ENCODE results near the gene AP1G2. TPM values are rescaled to one million over a fixed set of nuclear protein-coding genes. Genes with fewer than 3 reads are reported as not detected.

The AP1G2 gene
- total and polyA plus RNA-seq, 2 of the 13 experiments (the other 11 are each of a cell fraction or from before 2014, with no cell fraction given) = 96.9 to 611 TPM

DNA sequence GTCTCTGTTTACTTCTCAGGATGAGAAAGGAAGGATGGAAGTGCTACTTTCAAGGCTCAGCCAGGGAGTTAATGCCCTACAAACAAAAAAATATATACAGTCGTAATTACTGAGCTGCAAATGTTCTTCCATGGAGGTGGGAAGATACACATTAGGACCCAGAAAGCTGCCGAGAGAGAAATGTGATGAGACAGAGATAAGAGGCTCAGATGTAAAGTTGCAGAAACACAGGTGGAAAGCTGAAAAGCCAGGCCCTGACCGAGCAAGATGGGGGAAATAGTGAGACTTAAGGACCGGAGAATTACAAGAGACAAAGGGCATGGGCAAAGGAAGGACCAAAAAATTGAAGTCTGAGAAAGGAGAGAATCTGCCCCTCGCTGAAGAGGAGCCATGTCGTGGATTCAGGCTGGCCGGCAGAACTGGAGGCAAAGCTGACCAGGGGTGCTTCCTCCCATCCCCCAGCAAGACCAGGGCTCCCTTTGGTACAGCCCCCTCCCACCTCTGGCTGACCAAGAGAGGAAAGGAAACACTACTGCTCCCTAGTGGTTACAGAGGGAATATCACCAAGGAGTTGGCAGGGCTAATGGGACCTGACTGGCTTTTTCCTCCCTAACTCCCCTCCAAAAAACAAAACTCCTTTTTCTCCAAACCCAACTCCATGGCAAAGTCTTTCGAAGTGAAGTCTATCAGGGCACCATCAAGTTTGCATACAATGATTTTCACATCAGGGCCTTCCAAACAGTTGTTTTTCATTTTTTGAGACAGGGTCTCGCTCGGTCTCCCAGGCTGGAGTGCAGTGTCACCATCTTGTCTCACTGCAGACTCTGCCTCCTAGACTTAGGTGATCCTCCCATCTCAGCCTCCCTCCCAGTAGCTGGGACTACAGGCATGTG is 28.1 kb downstream of the AP1G2 start (continued):
- TF ChIP-seq, protein P1, sequence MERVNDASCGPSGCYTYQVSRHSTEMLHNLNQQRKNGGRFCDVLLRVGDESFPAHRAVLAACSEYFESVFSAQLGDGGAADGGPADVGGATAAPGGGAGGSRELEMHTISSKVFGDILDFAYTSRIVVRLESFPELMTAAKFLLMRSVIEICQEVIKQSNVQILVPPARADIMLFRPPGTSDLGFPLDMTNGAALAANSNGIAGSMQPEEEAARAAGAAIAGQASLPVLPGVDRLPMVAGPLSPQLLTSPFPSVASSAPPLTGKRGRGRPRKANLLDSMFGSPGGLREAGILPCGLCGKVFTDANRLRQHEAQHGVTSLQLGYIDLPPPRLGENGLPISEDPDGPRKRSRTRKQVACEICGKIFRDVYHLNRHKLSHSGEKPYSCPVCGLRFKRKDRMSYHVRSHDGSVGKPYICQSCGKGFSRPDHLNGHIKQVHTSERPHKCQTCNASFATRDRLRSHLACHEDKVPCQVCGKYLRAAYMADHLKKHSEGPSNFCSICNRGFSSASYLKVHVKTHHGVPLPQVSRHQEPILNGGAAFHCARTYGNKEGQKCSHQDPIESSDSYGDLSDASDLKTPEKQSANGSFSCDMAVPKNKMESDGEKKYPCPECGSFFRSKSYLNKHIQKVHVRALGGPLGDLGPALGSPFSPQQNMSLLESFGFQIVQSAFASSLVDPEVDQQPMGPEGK (CRISPR knock-in tag; IDR thresholded peaks at IDR 0.05) = peak; percentile 77
- TF ChIP-seq FOXO1 (CRISPR knock-in tag; IDR thresholded peaks at IDR 0.05) (no peak), ZNF891 (CRISPR knock-in tag; IDR thresholded peaks at IDR 0.05) (0 out of 2 replicates have a peak, but pooled peaks have one; percentile 5), ZNF792 (CRISPR knock-in tag; IDR thresholded peaks at IDR 0.05) (peak; percentile 48; the same call in 1 of the 2 replicates), SP140L (CRISPR knock-in tag; IDR thresholded peaks at IDR 0.05; ENCODE audit: borderline replicate concordance) (no peak), ZSCAN21 (CRISPR knock-in tag; IDR thresholded peaks at IDR 0.05; ENCODE audit: borderline replicate concordance) (no peak), RAD21 (CRISPR knock-in tag; IDR thresholded peaks at IDR 0.05) (peak; percentile 81), CC2D1A (CRISPR knock-in tag; IDR thresholded peaks at IDR 0.05) (0 out of 2 replicates have a peak, but pooled peaks have one; percentile 20), TSC22D2 (CRISPR knock-in tag; IDR thresholded peaks at IDR 0.05; ENCODE audit: borderline replicate concordance) (peak; percentile 76; the same call in 1 of the 2 replicates), SRF (IDR thresholded peaks at IDR 0.05; ENCODE audit: low read depth, low read length) (no peak), ZKSCAN5 (CRISPR knock-in tag; IDR thresholded peaks at IDR 0.05) (0 out of 2 replicates have a peak, but pooled peaks have one; percentile 21), ZNF354B (CRISPR knock-in tag; IDR thresholded peaks at IDR 0.05) (0 out of 2 replicates have a peak, but pooled peaks have one; percentile 17), MED1 (CRISPR knock-in tag; IDR thresholded peaks at IDR 0.05) (0 out of 2 replicates have a peak, but pooled peaks have one; percentile 18), MEIS2 (CRISPR knock-in tag; IDR thresholded peaks at IDR 0.05) (peak; percentile 28; the same call in 1 of the 2 replicates), ZNF589 (CRISPR knock-in tag; conservative IDR thresholded peaks at IDR 0.05) (no peak), XBP1 (CRISPR knock-in tag; IDR thresholded peaks at IDR 0.05) (no peak), KLF9 (CRISPR knock-in tag; IDR thresholded peaks at IDR 0.05; ENCODE audit: low read depth) (no peak), ZFP36L2 (CRISPR knock-in tag; IDR thresholded peaks at IDR 0.05) (0 out of 2 replicates have a peak, but pooled peaks have one; percentile 66), SMC3 (IDR thresholded peaks at IDR 0.05; ENCODE audit: low read length) (peak; percentile 80), HDAC2 (CRISPR knock-in tag; IDR thresholded peaks at IDR 0.05) (no peak), RXRA (CRISPR knock-in tag; IDR thresholded peaks at IDR 0.05) (0 out of 2 replicates have a peak, but pooled peaks have one; percentile 18), HOXD1 (CRISPR knock-in tag; IDR thresholded peaks at IDR 0.05) (no peak; the same call in 1 of the 2 replicates), SOX6 (IDR thresholded peaks at IDR 0.05) (no peak), SOX6 (CRISPR knock-in tag; IDR thresholded peaks at IDR 0.05) (peak; percentile 50), MAZ (IDR thresholded peaks at IDR 0.05; ENCODE audit: borderline replicate concordance, low read depth, low read length) (0 out of 2 replicates have a peak, but pooled peaks have one; percentile 64), MAZ (CRISPR knock-in tag; IDR thresholded peaks at IDR 0.05; ENCODE audit: low read depth) (peak; percentile 64; the same call in 1 of the 2 replicates), RAD51 (IDR thresholded peaks at IDR 0.05; ENCODE audit: borderline replicate concordance) (no peak), EP300 (IDR thresholded peaks at IDR 0.05; ENCODE audit: low read depth in 2 of 2, low read length in 2 of 2) (no peak), EP300 (CRISPR knock-in tag; IDR thresholded peaks at IDR 0.05; ENCODE audit: borderline replicate concordance) (peak; percentile 61; the same call in 1 of the 2 replicates), HNF4G (IDR thresholded peaks at IDR 0.05; ENCODE audit: borderline replicate concordance, low read depth, low read length) (0 out of 2 replicates have a peak, but pooled peaks have one; percentile 18), HNF4G (CRISPR knock-in tag; IDR thresholded peaks at IDR 0.05; ENCODE audit: borderline replicate concordance, low read depth) (no peak; the same call in 1 of the 2 replicates), SRSF1 (optimal IDR thresholded peaks at IDR 0.05; ENCODE audit: low read depth, low read length) (no peak)
